C4-2B (cell line): Measurements from ENCODE around the gene EFCAB5.

Source experiments
- H3K27ac ChIP-seq: fragments of 450-650 bp; 2 replicates; pipeline ENCODE4 v1.5.1; 2017
- ZFX ChIP-seq: fragments of 450-650 bp; IDR thresholded peaks from 2 replicates; pipeline ENCODE4 v1.6.1; 2017
- TF ChIP-seq, protein P1 (sequence below): fragments of 450-650 bp; conservative IDR thresholded peaks from 2 replicates; pipeline ENCODE4 v1.5.1; 2017; ENCODE audit warnings: mild to moderate bottlenecking

EFCAB5 gene

DNA sequence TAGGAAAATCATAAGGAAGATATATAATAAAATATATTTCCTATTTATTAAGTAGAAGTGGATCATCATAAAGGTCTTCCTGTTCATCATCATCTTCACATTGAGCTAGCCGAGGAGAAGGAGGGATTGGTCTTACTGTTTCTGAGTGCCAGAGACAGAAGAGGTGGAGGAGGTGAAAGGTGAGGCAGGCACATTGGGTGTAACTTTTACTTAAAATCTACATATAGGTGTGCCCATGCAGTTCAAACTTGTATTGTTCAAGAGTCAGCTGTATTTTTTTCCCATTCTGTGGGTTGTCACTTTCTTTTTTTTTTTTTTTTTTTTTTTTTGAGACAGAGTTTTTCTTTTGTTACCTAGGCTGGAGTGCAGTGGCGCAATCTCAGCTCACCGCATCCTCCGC, 210.0 kb downstream of the EFCAB5 start:
- no peak overlapping the region for H3K27ac ChIP-seq
- TF ChIP-seq, protein P1, sequence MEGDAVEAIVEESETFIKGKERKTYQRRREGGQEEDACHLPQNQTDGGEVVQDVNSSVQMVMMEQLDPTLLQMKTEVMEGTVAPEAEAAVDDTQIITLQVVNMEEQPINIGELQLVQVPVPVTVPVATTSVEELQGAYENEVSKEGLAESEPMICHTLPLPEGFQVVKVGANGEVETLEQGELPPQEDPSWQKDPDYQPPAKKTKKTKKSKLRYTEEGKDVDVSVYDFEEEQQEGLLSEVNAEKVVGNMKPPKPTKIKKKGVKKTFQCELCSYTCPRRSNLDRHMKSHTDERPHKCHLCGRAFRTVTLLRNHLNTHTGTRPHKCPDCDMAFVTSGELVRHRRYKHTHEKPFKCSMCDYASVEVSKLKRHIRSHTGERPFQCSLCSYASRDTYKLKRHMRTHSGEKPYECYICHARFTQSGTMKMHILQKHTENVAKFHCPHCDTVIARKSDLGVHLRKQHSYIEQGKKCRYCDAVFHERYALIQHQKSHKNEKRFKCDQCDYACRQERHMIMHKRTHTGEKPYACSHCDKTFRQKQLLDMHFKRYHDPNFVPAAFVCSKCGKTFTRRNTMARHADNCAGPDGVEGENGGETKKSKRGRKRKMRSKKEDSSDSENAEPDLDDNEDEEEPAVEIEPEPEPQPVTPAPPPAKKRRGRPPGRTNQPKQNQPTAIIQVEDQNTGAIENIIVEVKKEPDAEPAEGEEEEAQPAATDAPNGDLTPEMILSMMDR: no peak
- TF ChIP-seq ZFX: no peak

DNA sequence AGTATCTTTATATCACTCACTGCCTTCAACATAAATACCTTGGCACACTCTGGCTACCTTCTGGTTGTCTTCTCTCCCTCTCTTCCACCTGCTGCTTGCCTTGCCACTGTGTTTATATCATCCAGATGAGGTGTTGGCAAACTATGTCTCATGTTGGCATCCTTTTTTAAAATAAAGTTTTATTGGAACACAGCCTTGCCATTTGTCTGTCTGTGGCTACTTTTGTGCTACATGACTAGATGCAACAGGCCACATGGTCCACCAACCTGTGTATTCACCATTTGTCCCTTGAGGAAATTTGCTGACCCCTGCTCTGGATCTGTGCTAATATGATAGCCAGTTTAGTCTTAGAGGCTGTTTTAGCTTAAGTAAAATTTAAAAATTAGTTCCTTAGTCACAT, 212.0 kb downstream of the EFCAB5 start:
- no peak for TF ChIP-seq ZFX
- TF ChIP-seq, protein P1: no peak
- H3K27ac ChIP-seq: no peak overlapping the region

DNA sequence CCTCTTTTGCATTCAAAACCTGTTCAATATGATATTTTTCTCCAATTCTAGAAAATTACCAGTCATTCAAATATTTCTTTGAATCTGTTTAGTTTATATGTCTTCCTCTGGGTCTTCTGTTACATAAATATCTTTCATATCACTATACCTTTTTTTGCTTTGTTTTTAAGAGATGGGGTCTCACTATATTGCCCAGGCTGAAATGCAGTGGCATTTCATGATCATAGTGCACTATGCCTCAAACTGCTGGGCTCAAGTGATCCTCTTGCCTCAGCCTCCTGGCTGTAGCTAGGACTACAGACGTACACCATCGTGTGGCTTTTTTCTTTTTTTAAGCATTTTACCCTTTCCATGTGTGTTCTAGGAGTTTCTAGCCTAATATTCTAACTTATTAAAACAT, 214.0 kb downstream of the EFCAB5 start:
- H3K27ac ChIP-seq: no peak overlapping the region
- TF ChIP-seq ZFX: no peak
- TF ChIP-seq, protein P1: no peak
